Naive B cell (primary cell): ENCODE results near the gene DOCK8. TPM values are rescaled to one million over a fixed set of nuclear protein-coding genes. Genes with fewer than 3 reads are reported as not detected.
"Not testable (repeated sequence)": the region's sequence is repeated elsewhere in the genome, so short reads cannot be mapped to it uniquely, and the experiment has no call there.

Experiments used
- ATAC-seq, 2 donors: fragments of 150-1000 bp; cut with Tn5 transposase; 2 replicates each; pipeline ENCODE4 v1.10.0; 2021; ENCODE audit warnings: low read depth in 2 of 2, mild to moderate bottlenecking in 2 of 2, moderate library complexity in 2 of 2
- DNase-seq: peaks from one replicate; pipeline ENCODE4 v3.0.0; 2022
- H3K27ac Mint-ChIP-seq, 6 donors: one replicate each; pipeline ENCODE4 v1.8.0; 2020 to 2022; ENCODE audit warnings: mild to moderate bottlenecking in 6 of 6, mixed read lengths in 6 of 6, moderate library complexity in 5 of 6, inconsistent platforms in 2 of 6
- H3K27me3 Mint-ChIP-seq, 3 donors: one replicate each; pipeline ENCODE4 v1.8.0; 2021 to 2022; ENCODE audit warnings: mixed read lengths in 3 of 3, mild to moderate bottlenecking in 1 of 3
- H3K36me3 Mint-ChIP-seq, 2 donors: one replicate each; pipeline ENCODE4 v1.8.0; 2020 to 2022; ENCODE audit warnings: mixed read lengths in 2 of 2, inconsistent platforms in 1 of 2, mild to moderate bottlenecking in 1 of 2
- H3K4me1 Mint-ChIP-seq, 3 donors: one replicate each; pipeline ENCODE4 v1.8.0; 2020 to 2022; ENCODE audit warnings: mixed read lengths in 3 of 3, inconsistent platforms in 1 of 3, mild to moderate bottlenecking in 1 of 3, moderate library complexity in 1 of 3
- H3K4me3 Mint-ChIP-seq, 8 donors: one replicate each; pipeline ENCODE4 v1.8.0; 2020 to 2022; ENCODE audit warnings: mild to moderate bottlenecking in 8 of 8, mixed read lengths in 8 of 8, moderate library complexity in 8 of 8, inconsistent platforms in 2 of 8
- H3K9me3 Mint-ChIP-seq, 7 donors: one replicate each; pipeline ENCODE4 v1.8.0; 2020 to 2022; ENCODE audit warnings: mixed read lengths in 7 of 7, mild to moderate bottlenecking in 5 of 7, inconsistent platforms in 2 of 7, moderate library complexity in 1 of 7
- polyA plus RNA-seq, 6 donors: library from polyadenylated mRNA; unstranded; fragments of 300-500 nt; fragmentation: Illumina TruSeq; gene quantifications; one replicate each; pipeline ENCODE4 v1.2.3, GENCODE V29; 2021; ENCODE audit warnings: low read depth in 6 of 6

The DOCK8 gene
- polyA plus RNA-seq, 6 donors from 2014 or later = 15.3 to 109 (median 76.5) TPM

- DNase-seq = no peak
- peaks cover 63 to 65% of the 10 kb centered on the region in 2 donors for H3K36me3 Mint-ChIP-seq
- peaks cover 6 to 20% (median 8%) of the 10 kb centered on the region in 3 donors for H3K4me1 Mint-ChIP-seq
- H3K27me3 Mint-ChIP-seq = no peaks in the 10 kb centered on the region
- H3K4me3 Mint-ChIP-seq = no peak overlapping the region
- no peak for ATAC-seq
- peaks cover 0 to 5% (median 0%) of the 10 kb centered on the region in 7 donors for H3K9me3 Mint-ChIP-seq
- peak overlapping the region in 1 of 6 donors; percentile 36 for H3K27ac Mint-ChIP-seq
Observed at GRCh38 chr9:405341-405740, 190.7 kb downstream of the DOCK8 start.

- DNase-seq = no peak
Observed at GRCh38 chr9:406886-407654, 192.4 kb downstream of the DOCK8 start.

GRCh38 chr9:409655-410054 lies 195.0 kb downstream of the DOCK8 start:
- not testable (repeated sequence) for H3K27ac Mint-ChIP-seq
- peaks cover 3 to 20% (median 6%) of the 10 kb centered on the region in 3 donors for H3K4me1 Mint-ChIP-seq

More at GRCh38 chr9:406886-407654, 192.4 kb downstream of the DOCK8 start:
- Mint-ChIP-seq H3K27me3 (no peaks in the 10 kb centered on the region), H3K9me3 (peaks cover 0 to 5% (median 0%) of the 10 kb centered on the region in 7 donors), H3K4me1 (peaks cover 3 to 20% (median 6%) of the 10 kb centered on the region in 3 donors), H3K36me3 (peaks cover 50 to 64% of the 10 kb centered on the region in 2 donors), H3K4me3 (no peak overlapping the region), H3K27ac (peak overlapping the region in 1 of 6 donors; percentile 73)
- ATAC-seq = no peak

GRCh38 chr9:414595-414994 lies 199.9 kb downstream of the DOCK8 start:
- Mint-ChIP-seq H3K4me1 (no peaks in the 10 kb centered on the region), H3K36me3 (peaks cover 17 to 33% of the 10 kb centered on the region in 2 donors), H3K27ac (no peak overlapping the region), H3K27me3 (no peaks in the 10 kb centered on the region), H3K4me3 (no peak overlapping the region), H3K9me3 (peaks cover 0 to 3% (median 0%) of the 10 kb centered on the region in 7 donors)
- DNase-seq (no peak), ATAC-seq (no peak)

More at GRCh38 chr9:409655-410054, 195.0 kb downstream of the DOCK8 start:
- not testable (repeated sequence) for H3K27me3 Mint-ChIP-seq, DNase-seq, H3K9me3 Mint-ChIP-seq, ATAC-seq, H3K4me3 Mint-ChIP-seq
- H3K36me3 Mint-ChIP-seq = peaks cover 42 to 54% of the 10 kb centered on the region in 2 donors

- Mint-ChIP-seq H3K4me3 (no peak overlapping the region), H3K9me3 (no peaks in the 10 kb centered on the region), H3K27ac (peak overlapping the region in 3 of 6 donors; percentile 44 to 62 (median 47)), H3K36me3 (peaks cover 25 to 42% of the 10 kb centered on the region in 2 donors), H3K27me3 (no peaks in the 10 kb centered on the region), H3K4me1 (peaks cover 0 to 4% (median 0%) of the 10 kb centered on the region in 3 donors)
- DNase-seq (no peak), ATAC-seq (no peak)
Observed at GRCh38 chr9:419571-420171, 205.0 kb downstream of the DOCK8 start.

- Mint-ChIP-seq H3K27ac (no peak overlapping the region), H3K36me3 (peaks cover 17 to 33% of the 10 kb centered on the region in 2 donors)
- no peak for ATAC-seq
Observed at GRCh38 chr9:421896-422295, 207.2 kb downstream of the DOCK8 start.

GRCh38 chr9:426264-426663 lies 211.6 kb downstream of the DOCK8 start:
- Mint-ChIP-seq H3K4me3 (no peak overlapping the region), H3K9me3 (no peaks in the 10 kb centered on the region), H3K4me1 (no peaks in the 10 kb centered on the region), H3K36me3 (peaks cover 8 to 29% of the 10 kb centered on the region in 2 donors), H3K27ac (peak overlapping the region in 2 of 6 donors; percentile 62 to 93), H3K27me3 (no peaks in the 10 kb centered on the region)
- DNase-seq (no peak), ATAC-seq (no peak)

More at GRCh38 chr9:421896-422295, 207.2 kb downstream of the DOCK8 start:
- Mint-ChIP-seq H3K4me1 (peaks cover 0 to 4% (median 0%) of the 10 kb centered on the region in 3 donors), H3K9me3 (no peaks in the 10 kb centered on the region), H3K4me3 (no peak overlapping the region), H3K27me3 (no peaks in the 10 kb centered on the region)
- DNase-seq = no peak

- DNase-seq (no peak), ATAC-seq (no peak)
- Mint-ChIP-seq H3K9me3 (no peaks in the 10 kb centered on the region), H3K27me3 (no peaks in the 10 kb centered on the region), H3K4me1 (no peaks in the 10 kb centered on the region), H3K4me3 (no peak overlapping the region), H3K27ac (no peak overlapping the region), H3K36me3 (peaks cover 12 to 22% of the 10 kb centered on the region in 2 donors)
Observed at GRCh38 chr9:426976-427375, 212.3 kb downstream of the DOCK8 start.

- Mint-ChIP-seq H3K4me3 (no peak overlapping the region), H3K27me3 (no peaks in the 10 kb centered on the region), H3K4me1 (peaks cover 0 to 6% (median 4%) of the 10 kb centered on the region in 3 donors), H3K9me3 (no peaks in the 10 kb centered on the region), H3K27ac (peak overlapping the region in 2 of 6 donors; percentile 33 to 49), H3K36me3 (peaks cover 31 to 46% of the 10 kb centered on the region in 2 donors)
- DNase-seq = no peak
- ATAC-seq = no peak
Observed at GRCh38 chr9:431701-432100, 217.0 kb downstream of the DOCK8 start.

- Mint-ChIP-seq H3K27ac (peak overlapping the region in 4 of 6 donors; percentile 30 to 60 (median 38)), H3K9me3 (no peaks in the 10 kb centered on the region), H3K27me3 (no peaks in the 10 kb centered on the region), H3K36me3 (peaks cover 37 to 60% of the 10 kb centered on the region in 2 donors), H3K4me3 (no peak overlapping the region), H3K4me1 (peaks cover 0 to 6% (median 4%) of the 10 kb centered on the region in 3 donors)
- DNase-seq (no peak), ATAC-seq (no peak)
Observed at GRCh38 chr9:436482-436881, 221.8 kb downstream of the DOCK8 start.

- Mint-ChIP-seq H3K36me3 (peaks cover 37 to 56% of the 10 kb centered on the region in 2 donors), H3K9me3 (no peaks in the 10 kb centered on the region), H3K27ac (peak overlapping the region in 4 of 6 donors; percentile 34 to 72 (median 52)), H3K27me3 (no peaks in the 10 kb centered on the region), H3K4me3 (no peak overlapping the region), H3K4me1 (peaks cover 0 to 6% (median 4%) of the 10 kb centered on the region in 3 donors)
- no peak for DNase-seq
- no peak for ATAC-seq
Observed at GRCh38 chr9:437066-437465, 222.4 kb downstream of the DOCK8 start.

GRCh38 chr9:437574-438001 lies 222.9 kb downstream of the DOCK8 start:
- Mint-ChIP-seq H3K4me3 (no peak overlapping the region), H3K27me3 (no peaks in the 10 kb centered on the region), H3K4me1 (peaks cover 0 to 6% (median 4%) of the 10 kb centered on the region in 3 donors), H3K36me3 (peaks cover 37 to 51% of the 10 kb centered on the region in 2 donors), H3K27ac (peak overlapping the region in 2 of 6 donors; percentile 72 to 78), H3K9me3 (no peaks in the 10 kb centered on the region)
- DNase-seq (no peak), ATAC-seq (no peak)

GRCh38 chr9:438066-438465 lies 223.4 kb downstream of the DOCK8 start:
- Mint-ChIP-seq H3K27ac (peak overlapping the region in 1 of 6 donors; percentile 78), H3K4me3 (no peak overlapping the region), H3K27me3 (no peaks in the 10 kb centered on the region), H3K36me3 (peaks cover 37 to 47% of the 10 kb centered on the region in 2 donors), H3K4me1 (peaks cover 0 to 2% (median under 1%) of the 10 kb centered on the region in 3 donors), H3K9me3 (no peaks in the 10 kb centered on the region)
- DNase-seq = no peak
- ATAC-seq = no peak
